CD4-positive, alpha-beta T cell treated with Interleukin-2 at 100 ng/mL for 4 hours (primary cell): ENCODE results near the gene PEPD.

Experiments used
- DNase-seq: peaks from one replicate; pipeline ENCODE4 v3.0.0-alpha.2; 2020; ENCODE audit warnings: low spot score

Gene PEPD

DNA sequence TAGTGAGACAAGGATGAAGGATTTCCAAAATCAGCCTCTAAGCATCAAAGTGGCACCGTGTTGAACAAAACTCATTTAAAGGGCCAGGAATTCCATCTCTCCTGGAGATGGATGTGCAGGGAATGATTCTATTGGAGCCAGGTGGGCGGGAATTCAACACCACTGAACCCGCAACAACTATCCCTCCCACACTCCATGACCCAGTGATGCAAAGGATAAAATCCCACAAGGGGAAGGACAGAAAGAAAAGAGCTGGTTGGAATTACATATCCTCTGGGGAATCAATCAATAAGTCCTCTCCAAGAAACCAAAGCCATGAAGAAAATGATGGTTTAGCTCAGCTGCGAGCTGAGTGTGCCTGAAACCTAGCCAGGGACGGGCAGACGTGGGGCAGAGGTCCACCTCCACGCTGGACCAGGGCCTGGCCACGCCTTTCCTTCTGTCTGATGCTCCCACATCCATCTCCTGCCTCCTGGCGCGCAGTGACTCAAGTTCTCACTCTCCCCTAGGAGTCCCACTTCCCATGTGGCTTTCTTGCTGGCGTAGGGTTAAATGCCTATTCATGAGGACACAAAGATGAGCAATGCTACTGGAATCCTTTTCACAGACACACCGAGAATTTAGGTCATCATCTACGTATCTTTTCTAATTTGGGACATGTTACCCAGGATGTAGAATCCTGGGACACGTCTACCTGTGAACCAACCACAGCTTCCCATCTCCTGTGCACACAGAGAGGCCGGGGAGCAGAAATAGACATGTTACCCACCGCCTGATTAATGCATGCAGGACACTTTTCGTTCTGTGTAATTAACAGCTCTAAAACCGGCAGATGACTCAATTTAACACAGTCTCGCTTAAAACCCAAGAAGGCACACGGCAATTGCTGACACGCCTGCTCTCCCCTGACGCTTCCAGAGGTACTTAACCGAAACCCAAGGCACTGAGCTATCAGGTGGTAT, 48.6 kb downstream of the PEPD start:
- no peak for DNase-seq

DNA sequence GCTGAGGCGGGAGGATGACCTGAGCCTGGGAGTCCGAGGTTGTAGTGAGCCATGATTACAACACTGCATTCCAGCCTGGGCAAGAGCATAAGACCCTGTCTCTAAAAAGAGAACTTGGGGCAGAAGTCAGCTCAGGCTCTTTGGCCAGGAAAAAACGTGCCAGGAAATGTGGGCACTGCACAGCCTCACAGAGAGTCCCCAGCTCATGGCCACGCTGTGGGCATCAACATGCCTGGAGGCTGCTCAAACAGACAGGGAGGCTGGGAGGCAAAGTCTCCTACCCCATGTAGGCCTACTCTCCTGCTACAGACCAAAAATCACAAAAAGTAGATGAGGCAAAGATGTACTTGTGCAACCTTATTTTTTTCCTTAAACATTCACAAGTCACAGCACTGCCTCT, 49.4 kb downstream of the PEPD start:
- DNase-seq, result no peak

DNA sequence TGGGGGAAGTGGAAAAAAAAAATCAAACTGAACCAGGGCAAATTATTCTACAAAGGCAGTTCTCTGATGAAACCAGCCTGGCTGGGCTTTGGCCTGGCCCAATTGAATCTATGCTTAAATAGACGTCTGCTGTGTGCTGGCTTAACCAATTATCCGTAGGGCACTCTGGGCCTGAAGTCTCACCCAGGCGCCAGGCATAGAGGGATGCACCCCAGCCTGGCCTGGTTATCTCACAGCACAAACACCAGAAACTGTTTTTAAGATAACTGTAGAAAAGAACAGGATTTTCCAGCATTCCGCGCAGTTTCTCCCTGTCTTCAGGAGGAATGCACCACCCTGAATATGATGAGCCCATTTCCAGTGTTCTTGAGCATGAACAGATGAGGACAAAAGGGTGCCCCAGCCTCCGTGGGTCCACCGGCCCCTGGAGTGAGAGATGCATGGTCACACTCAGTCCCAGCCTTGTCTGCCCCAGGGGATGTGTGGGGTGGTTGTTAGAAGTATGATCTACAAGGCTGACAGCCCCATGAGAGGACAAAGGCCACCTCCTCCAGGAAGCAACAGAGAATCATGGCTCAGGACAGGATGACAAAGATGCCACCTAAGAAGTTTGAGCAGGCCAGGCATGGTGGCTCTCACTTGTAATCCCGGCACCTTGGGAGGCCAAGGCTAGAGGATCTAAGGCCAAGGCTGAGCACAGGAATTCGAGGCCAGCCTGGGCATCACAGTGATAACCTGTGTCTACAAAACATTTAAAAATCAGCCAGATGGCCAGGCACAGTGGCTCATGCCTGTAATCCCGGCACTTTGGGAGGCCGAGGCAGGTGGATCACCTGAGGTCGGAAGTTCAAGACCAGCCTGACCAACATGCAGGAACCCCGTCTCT, 50.2 kb downstream of the PEPD start:
- no peak for DNase-seq

DNA sequence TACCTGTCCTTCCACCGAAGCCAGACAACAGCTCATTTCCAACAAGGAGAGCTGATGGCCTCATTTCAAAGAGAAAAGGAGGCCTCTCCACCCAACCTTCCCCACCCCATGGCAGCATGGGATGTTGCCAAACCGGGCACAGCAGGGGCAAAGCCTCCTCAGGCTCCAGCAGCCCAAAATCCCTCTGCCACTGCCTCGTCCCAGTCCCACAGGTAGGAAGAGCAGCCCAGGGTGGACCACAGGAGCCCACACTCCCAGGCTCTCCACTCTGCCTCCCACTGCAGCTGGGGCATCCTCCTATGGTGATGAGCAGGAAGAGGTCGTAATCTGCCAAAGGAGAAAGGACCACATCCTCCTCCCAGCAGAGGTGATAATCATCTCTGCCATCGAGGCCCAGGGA, 50.9 kb downstream of the PEPD start:
- DNase-seq, result no peak

DNA sequence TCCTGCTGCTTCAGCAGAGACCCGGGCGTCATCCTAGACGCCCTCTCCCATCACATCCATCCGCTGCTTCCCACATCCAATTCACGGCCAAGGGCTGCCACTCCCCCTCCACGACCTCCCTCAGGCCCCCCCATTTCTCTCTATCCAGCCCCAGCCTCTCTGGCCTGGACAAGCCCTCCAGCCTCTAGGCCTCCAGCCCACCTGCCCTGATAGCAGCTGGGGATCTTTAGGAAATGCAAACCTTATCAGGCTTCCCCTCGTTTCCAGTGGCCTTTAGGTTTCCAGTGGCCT, 51.6 kb downstream of the PEPD start:
- DNase-seq, result no peak

DNA sequence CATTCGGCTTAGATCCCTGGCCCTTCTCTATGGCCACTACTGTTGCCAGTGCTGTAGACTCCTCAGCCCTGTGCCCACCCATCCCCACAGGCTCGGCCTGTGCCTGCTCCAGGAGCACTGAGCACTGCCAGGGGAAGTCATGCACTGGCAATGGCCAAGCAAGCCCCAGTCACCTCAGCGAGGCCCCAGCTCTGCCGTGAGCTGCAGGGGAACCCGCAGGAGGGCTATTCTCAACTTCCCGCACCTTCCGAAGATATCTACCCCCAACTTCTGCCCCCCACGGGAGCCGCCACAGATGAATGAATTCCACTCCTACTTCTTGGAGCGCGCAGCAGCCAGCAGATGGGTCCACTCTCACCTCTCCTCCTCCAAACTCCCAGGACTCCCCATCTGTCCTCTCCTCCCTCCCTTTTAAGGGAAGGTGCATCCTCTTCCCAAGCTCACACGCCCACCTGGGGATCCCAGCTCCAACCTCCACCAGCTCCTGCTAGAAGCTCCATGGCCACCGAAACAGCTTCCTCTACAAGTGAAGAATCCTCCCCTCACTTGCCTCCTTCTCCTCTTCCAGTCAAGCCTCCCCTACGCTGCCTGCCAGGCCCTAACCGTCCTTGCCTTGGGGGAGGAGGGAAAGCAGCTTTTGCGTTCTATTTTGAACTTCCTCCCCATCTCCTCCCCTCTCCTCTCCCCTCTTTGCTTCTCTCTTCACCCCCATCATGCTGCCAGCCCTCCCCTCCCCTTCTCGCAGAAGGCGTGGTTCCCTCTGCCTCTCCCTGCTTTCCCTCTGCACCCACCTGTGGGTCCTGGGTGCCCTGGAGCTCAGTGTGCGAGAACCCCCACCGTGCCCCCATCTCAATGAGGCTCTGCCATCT, 52.2 kb downstream of the PEPD start:
- no peak for DNase-seq

DNA sequence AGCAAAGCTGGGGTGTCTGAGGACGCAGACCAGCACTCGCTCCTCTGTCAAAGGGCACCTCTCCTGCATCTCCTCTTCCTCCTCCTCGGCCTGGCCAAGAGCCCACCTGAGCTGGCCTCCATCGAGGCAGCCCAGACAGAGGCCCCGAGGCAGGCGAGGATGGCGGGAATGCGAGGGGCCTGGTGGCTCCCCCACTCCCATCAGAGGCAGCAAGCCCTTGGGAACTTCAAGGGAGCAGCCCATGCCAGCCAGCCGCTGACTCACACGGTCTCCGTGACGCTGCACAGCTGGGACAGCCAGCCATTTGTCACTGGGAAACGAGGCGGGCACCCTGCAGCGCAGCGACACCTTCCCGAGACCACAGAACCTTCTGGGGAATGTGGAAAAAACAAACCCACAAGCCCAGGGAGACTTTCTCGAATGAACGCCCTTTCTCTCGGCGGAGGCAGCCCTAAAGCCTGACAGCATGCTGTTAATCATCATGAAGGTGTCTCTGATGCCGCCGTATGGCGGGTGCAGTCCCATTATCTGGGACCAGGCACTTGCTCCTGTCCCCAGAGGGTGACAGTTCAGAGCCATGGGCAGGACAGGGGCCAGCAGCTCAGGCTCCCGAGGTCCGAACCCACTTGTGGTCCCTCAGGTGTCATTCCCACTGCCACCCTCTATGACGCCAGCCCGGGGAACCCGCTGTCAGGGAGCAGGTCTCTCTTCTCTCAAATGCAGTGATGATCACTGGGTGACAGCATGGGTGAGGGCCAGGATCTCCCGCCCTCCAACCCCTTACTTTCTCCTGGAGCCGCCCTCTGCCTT, 53.0 kb downstream of the PEPD start:
- DNase-seq, result no peak

DNA sequence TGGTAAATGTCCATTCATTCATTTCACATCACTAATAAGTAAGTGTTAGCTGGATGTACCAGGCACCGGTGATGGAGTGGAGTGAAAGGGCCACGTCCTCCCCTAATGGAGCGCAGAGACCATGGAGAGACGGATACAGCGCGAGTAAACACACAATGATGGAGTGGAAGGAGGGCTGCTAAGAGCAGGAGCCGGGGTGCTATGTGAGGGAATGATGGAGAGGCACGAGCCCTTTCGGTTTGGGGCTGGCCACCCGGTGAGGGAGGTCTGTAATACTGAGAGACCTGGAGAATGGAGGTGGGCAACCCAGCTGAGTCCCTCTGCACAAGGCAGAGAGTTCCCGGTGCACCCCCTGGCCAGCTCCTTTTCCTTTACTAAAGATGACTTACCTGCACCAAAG, 53.7 kb downstream of the PEPD start:
- DNase-seq, result no peak

DNA sequence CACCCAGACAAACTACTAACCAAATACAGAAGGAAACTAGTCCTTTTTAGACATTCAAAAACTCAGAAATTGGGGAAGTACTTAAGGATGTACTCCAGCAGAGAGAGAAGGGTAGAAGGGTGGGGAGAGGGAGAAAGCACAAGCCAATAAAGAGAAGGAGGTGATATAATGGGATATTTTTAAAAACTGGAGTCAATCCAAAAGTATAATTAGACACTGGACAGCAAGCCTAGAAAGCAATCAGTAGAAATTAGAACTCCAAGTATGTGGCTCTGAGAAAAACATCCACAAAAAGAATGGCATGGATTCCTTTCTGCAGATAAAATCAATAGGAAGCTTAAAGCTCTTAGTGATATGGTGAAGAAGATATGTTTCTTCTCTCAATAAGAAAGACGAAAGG, 55.8 kb downstream of the PEPD start:
- DNase-seq, result no peak

DNA sequence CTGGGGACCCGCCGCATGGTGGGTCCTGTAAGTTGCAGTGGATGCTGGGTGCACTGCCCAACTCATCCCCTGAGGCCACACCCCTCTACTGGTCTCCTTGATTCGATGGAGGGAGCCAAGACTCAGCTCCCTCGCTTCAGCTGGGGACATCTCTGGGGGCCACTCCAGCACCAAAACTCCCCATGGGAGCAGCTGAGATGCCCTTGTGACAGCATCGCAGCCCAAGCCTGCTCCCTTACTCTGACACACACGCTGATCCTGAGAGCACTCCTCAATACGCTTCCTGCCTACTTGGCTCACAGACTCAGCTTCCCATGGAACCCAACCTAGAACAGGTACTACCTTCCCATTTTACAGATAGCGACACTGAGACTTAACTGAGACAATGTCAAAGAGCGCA, 56.2 kb downstream of the PEPD start:
- no peak for DNase-seq

DNA sequence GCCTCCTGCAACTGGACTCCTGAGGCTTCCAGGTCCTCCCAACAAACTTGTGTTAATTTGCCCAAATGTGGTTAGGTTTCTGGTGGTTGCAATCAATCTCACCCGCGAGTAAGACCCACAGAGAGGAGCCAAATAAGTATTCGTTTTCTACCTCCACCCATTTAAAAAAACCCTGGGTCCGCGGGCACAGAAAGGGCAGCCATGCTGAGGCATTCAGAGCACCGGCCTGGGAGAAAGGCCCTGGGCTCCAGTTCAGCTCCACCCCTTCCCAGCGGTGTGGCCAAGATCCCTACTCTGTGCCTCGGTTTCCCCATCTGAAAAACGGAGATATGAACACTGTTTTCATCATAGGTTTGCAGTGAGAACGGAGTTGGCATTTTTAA, 56.9 kb downstream of the PEPD start:
- DNase-seq, result no peak

DNA sequence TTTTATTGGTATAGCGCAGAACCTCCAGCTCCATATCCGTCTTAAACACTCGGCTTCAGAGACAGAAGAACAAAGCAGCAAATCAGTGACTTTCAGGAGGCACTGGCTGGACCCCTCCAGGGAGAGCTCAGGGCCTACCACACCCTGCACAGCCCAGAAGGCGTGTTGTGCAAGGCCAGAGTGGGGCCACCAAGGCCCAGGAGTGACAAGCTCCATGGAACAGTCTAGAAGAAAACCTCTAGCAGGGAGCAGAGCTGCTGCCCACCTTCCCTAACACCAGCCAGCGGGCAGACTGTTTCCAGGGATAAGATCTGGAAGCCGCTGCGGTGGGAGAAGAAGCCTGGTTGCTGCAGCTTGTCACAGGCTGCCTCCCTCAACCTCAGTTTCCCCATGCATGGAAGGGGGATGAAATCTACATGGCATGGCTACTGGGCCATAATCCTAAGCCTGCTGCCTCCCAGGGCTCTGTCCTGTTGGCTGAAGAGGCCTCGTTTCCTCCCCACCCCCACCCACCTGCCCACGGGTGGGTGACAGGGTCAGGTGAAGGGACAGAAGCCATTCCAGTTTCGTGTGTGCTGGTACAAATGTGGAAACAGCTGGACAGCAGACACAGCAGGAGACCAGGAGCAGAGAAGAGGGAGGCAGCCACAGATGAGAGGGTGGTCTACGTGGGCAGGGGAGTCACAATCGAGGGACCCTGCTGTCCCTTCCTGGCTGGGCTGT, 57.4 kb downstream of the PEPD start:
- DNase-seq, result no peak

DNA sequence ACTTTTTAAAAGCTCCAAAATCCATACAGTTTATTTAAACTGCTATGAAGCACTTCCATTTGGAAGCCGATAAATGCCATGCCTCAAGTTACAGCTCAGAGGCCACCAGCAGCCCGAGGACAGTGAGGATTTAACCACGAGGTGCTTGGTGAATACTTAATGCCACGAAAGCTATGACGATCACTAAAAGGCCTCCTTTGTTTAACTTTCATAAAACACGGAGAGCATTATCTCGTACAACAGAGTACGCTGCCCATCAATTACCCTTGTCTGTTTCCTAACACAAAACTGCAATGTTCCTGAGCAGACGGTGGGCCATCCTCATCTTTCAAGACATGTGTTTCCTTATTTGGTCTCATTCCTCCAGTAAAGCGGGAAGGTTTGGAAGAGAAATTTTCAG, 58.4 kb downstream of the PEPD start:
- no peak for DNase-seq

DNA sequence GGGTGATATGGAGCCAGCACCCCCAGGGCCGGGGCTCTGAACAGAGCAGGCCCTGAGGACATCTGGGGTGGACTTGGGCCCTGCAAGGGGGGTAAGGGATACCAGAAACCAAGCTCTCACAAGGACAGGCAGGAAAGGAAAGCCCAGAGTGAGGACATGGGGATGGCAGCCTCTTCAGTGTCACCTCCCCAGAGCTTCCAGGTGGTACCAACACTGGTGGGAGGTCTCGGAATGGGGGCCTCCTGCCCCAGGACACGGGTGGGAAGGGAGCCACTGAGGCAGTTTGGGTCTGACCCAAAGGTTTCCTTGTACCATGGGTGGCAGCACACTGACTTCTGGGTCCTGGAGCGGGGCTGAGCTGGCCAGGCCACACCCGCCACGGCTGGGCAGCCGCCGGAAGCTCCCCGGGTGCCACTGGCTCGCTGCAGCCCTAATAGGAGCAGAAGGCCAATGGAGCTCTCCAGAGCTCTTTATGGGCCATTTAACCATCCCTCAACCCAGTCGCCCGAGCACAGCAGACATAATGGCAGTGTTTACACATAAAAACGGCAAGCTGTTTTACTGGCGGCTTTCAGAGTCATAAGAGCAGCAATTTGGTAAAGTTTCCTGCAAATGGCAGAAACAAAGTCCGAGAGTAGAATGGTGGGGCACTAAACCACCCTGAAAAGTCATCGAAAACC, 59.3 kb downstream of the PEPD start:
- DNase-seq, result no peak

DNA sequence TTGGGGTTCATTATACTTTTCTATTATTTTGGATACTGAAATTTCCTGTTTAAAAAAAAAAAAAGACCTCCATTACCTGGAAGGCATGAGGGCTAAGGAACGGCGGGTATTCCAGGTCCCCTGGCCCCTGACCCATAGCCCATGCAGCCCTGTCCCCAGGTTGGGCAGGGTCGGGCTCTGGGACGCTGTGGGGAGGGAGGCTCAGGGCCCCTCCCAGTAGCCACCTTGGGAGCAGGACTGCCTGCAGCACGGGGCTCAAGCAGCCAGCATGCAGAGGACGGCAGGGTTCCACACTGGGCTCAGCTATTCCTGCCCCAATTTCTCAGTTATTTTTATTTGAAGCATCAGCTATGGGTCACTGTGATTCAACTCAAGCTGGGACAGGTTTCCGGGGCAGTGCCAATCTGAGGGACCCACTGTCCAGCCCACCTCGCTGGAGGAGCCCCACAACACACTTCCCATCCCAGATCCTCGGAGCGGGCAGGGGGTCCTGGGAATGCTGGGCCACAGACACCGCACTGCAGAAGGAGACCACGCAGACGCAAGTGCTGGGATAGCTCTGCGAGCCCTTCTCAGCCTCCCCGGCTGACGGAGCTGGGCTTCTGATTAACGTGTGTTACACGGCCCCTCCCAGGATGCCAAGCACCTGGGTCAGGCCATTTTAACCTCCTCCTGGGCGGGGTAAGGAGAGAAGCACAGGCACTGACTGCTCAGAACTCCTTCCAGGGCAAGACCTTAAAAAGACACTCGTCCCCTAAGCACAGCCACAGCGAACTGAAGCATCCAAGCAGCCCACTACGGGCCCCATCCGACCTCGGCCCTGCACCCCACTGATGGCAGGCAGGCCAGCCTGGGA, 60.1 kb downstream of the PEPD start:
- DNase-seq, result no peak

DNA sequence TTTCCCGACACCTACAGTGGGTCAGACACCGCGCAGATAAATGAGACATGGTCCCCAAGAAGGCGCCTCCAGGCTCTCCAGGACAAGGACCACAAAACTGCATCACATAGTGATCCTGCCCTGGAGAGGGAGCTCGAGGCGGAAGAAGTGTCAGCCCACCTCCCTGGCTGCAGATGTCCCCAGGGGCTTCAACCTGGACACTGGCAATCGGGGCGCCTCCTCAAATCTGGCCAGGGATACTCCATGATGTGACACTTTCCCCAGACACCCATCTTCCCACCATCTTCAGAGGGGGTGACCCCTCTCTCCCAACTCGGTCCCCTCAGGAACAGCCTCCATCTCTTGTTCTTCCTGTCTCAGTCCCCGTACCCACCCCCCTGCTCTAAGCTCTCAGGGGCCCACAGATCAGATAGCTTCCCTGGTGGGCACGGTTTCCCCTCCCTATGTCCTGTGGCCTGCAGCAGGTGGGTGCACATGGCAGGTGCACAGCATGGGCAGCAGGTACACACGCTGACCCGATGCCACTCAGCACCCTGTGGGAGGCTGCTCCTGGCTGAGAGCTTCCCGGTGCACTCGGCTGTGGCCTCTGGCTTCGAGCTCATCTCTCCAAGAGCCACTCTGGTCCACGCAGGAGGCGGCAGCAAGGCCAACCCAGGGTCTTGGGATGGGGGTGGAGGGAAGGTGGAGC, 61.2 kb downstream of the PEPD start:
- no peak for DNase-seq

DNA sequence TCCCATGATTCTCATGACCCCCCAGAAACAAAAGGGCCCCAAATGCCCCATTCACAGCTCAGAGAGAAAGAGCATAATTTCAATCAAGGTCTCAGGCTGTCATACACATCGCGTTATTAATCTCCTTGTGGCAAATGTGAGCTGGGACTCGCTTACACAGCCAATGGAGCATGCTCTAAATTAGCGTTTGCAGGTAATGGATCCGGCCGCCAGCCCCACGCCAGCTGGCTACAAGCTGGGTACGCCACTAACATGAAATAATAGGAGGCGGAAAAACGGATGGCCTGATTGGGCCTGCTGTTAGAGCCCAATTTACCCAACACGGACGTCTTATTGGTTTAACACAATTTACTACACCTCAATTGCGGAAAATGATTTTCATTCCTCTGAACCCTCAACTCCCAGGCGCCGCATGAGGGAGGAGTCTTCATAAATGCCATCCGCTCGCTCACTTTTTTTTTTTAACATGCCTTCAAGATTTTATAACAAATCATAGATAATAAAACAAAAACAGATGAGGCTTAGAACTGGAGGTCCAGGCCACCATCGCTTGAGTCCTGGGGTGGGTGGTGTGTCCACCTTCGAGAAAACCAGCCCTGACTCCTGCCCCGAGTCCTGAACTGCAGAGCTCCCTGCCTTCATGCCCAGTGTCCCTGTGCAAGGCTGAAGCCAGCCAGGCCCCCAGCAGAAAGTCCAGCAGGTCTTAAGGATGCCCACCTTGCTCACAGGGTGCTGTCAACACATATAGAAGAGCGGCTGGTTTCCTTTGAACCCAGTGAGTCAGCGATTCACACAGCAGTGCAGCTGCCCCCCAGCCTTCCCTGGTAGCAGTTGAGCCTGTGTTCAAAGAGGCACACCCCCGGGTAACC, 62.1 kb downstream of the PEPD start:
- DNase-seq, result no peak

DNA sequence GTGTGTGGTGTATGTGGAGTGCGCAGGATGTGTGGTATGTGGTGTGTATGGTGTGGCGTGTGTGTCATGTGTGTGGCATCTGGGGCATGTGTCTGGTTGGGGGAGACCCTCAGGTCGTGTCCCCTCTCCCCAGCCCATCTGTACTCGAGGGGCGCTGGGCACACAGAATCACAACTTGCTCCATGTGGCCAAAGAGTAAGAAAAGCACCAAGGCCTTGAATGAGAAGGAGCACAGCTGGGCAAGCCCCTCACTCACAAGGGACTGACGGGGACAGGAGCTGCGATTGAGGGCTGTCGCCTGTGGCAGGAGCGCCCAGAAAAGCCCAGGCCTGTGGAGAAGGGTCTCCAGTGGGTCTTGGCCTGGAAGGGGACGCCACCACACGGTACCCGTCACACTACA, 62.8 kb downstream of the PEPD start:
- DNase-seq, result no peak
